HEK293 (cell line): ENCODE measurements around the gene PCDH15.

ENCODE experiments used
- CTCF ChIA-PET: fragments of 350-600 bp; formaldehyde crosslinking; extraction: SDS; loops from one replicate; lab custom pipeline; 2021; ENCODE audit warnings: antibody characterized with exemption; lab: Yijun Ruan, JAX
- POLR2A ChIA-PET: fragments of 300-600 bp; formaldehyde crosslinking; extraction: SDS; loops from one replicate; lab custom pipeline; 2020; ENCODE audit warnings: antibody characterized with exemption, inconsistent platforms; lab: Yijun Ruan, JAX
- H3K27ac ChIP-seq: fragments of 200-500 bp; sonication (Bioruptor generic); 2 replicates; pipeline ENCODE4 v1.5.1; 2014; ENCODE audit warnings: low read depth, low read length, control low read depth, inconsistent platforms; ENCODE audit errors: extremely low read depth
- H3K36me3 ChIP-seq, 2 experiments: fragments of 200-500 bp in 1 of 2; sonication (Bioruptor generic) in 1 of 2; 1 replicate in 1 of 2; 2 replicates in 1 of 2; pipeline ENCODE4 v1.5.1; 2014 to 2017; ENCODE audit warnings: inconsistent platforms in 2 of 2, low read length in 2 of 2; ENCODE audit not compliant: control insufficient read depth in 2 of 2, insufficient read depth in 1 of 2
- H3K4me1 ChIP-seq: fragments of 200-500 bp; sonication (Bioruptor generic); 2 replicates; pipeline ENCODE4 v1.5.1; 2014; ENCODE audit warnings: mild to moderate bottlenecking, low read length, inconsistent platforms; ENCODE audit not compliant: control insufficient read depth, insufficient read depth
- H3K4me3 ChIP-seq: 2 replicates; pipeline ENCODE4 v1.5.1; 2011; ENCODE audit warnings: low read depth, mild to moderate bottlenecking, control low read depth, low read length, moderate library complexity
- H3K9me3 ChIP-seq: fragments of 200-500 bp; sonication (Bioruptor generic); 2 replicates; pipeline ENCODE4 v1.5.1; 2014; ENCODE audit warnings: low read depth, low read length, inconsistent platforms; ENCODE audit not compliant: control insufficient read depth, insufficient read depth
- BCL11A ChIP-seq: fragments of 450-650 bp; formaldehyde crosslinking; IDR thresholded peaks from 2 replicates; pipeline ENCODE4 v1.5.1; 2016; ENCODE audit warnings: low read depth, missing biosample characterization, missing genetic modification characterization
- KLF7 ChIP-seq: fragments of 450-650 bp; formaldehyde crosslinking; IDR thresholded peaks from 2 replicates; pipeline ENCODE4 v1.5.1; 2016; ENCODE audit warnings: missing biosample characterization, missing genetic modification characterization, borderline replicate concordance
- MEIS1 ChIP-seq: sonication (generic); formaldehyde crosslinking; IDR thresholded peaks from 2 replicates; pipeline ENCODE4 v1.8.1; 2022; ENCODE audit warnings: missing genetic modification reagents, mild to moderate bottlenecking, borderline replicate concordance
- OSR2 ChIP-seq: fragments of 450-650 bp; formaldehyde crosslinking; IDR thresholded peaks from 2 replicates; pipeline ENCODE4 v1.5.1; 2016; ENCODE audit warnings: missing biosample characterization, missing genetic modification characterization
- YY1 ChIP-seq: fragments of 450-650 bp; formaldehyde crosslinking; IDR thresholded peaks from 2 replicates; pipeline ENCODE4 v1.5.1; 2018; ENCODE audit warnings: missing biosample characterization, missing genetic modification characterization
- ZBTB21 ChIP-seq: fragments of 450-650 bp; formaldehyde crosslinking; IDR thresholded peaks from 2 replicates; pipeline ENCODE4 v1.5.1; 2017; ENCODE audit warnings: missing biosample characterization, missing genetic modification characterization
- ZFP37 ChIP-seq: fragments of 450-650 bp; formaldehyde crosslinking; IDR thresholded peaks from 2 replicates; pipeline ENCODE4 v1.5.1; 2016; ENCODE audit warnings: missing biosample characterization, missing genetic modification characterization
- ZIC2 ChIP-seq: fragments of 450-650 bp; formaldehyde crosslinking; IDR thresholded peaks from 2 replicates; pipeline ENCODE4 v1.5.1; 2016; ENCODE audit warnings: missing biosample characterization, missing genetic modification characterization
- ZNF10 ChIP-seq: fragments of 450-650 bp; formaldehyde crosslinking; IDR thresholded peaks from 2 replicates; pipeline ENCODE4 v1.5.1; 2017; ENCODE audit warnings: missing biosample characterization, missing genetic modification characterization
- ZNF132 ChIP-seq: fragments of 450-650 bp; formaldehyde crosslinking; IDR thresholded peaks from 2 replicates; pipeline ENCODE4 v1.5.1; 2017; ENCODE audit warnings: missing biosample characterization, missing genetic modification characterization, borderline replicate concordance
- ZNF184 ChIP-seq: fragments of 450-650 bp; IDR thresholded peaks from 2 replicates; pipeline ENCODE4 v1.5.1; 2018; ENCODE audit warnings: missing biosample characterization, mild to moderate bottlenecking, missing genetic modification characterization
- ZNF2 ChIP-seq: fragments of 450-650 bp; formaldehyde crosslinking; IDR thresholded peaks from 2 replicates; pipeline ENCODE4 v1.5.1; 2016; ENCODE audit warnings: missing biosample characterization, missing genetic modification characterization
- ZNF23 ChIP-seq: fragments of 450-650 bp; formaldehyde crosslinking; IDR thresholded peaks from 2 replicates; pipeline ENCODE4 v1.5.1; 2016; ENCODE audit warnings: missing biosample characterization, missing genetic modification characterization, borderline replicate concordance
- ZNF239 ChIP-seq: fragments of 450-650 bp; formaldehyde crosslinking; IDR thresholded peaks from 2 replicates; pipeline ENCODE4 v1.5.1; 2016; ENCODE audit warnings: missing biosample characterization, missing genetic modification characterization
- ZNF266 ChIP-seq: fragments of 450-650 bp; formaldehyde crosslinking; IDR thresholded peaks from 2 replicates; pipeline ENCODE4 v1.5.1; 2016; ENCODE audit warnings: missing biosample characterization, missing genetic modification characterization, low read depth
- ZNF302 ChIP-seq: fragments of 450-650 bp; formaldehyde crosslinking; IDR thresholded peaks from 2 replicates; pipeline ENCODE4 v1.5.1; 2016; ENCODE audit warnings: missing biosample characterization, missing genetic modification characterization, low read depth
- ZNF48 ChIP-seq: fragments of 450-650 bp; formaldehyde crosslinking; IDR thresholded peaks from 2 replicates; pipeline ENCODE4 v1.5.1; 2016; ENCODE audit warnings: missing biosample characterization, missing genetic modification characterization
- ZNF501 ChIP-seq: fragments of 450-650 bp; formaldehyde crosslinking; IDR thresholded peaks from 2 replicates; pipeline ENCODE4 v1.5.1; 2016; ENCODE audit warnings: missing biosample characterization, missing genetic modification characterization
- ZNF530 ChIP-seq: fragments of 450-650 bp; formaldehyde crosslinking; IDR thresholded peaks from 2 replicates; pipeline ENCODE4 v1.5.1; 2016; ENCODE audit warnings: low read depth, missing biosample characterization, missing genetic modification characterization
- ZNF560 ChIP-seq: fragments of 450-650 bp; formaldehyde crosslinking; IDR thresholded peaks from 2 replicates; pipeline ENCODE4 v1.5.1; 2017; ENCODE audit warnings: missing biosample characterization, missing genetic modification characterization, borderline replicate concordance
- ZNF670 ChIP-seq: fragments of 450-650 bp; formaldehyde crosslinking; IDR thresholded peaks from 2 replicates; pipeline ENCODE4 v1.5.1; 2016; ENCODE audit warnings: missing biosample characterization, missing genetic modification characterization, low read depth
- ZNF843 ChIP-seq: fragments of 450-650 bp; formaldehyde crosslinking; IDR thresholded peaks from 2 replicates; pipeline ENCODE4 v1.5.1; 2016; ENCODE audit warnings: missing biosample characterization, missing genetic modification characterization
- TF ChIP-seq, protein P1 (sequence below): fragments of 450-650 bp; formaldehyde crosslinking; IDR thresholded peaks from 2 replicates; pipeline ENCODE4 v1.5.1; 2016; ENCODE audit warnings: missing biosample characterization, missing genetic modification characterization
- TF ChIP-seq, protein P2 (sequence below): fragments of 450-650 bp; formaldehyde crosslinking; IDR thresholded peaks from 2 replicates; pipeline ENCODE4 v1.5.1; 2016; ENCODE audit warnings: missing biosample characterization, missing genetic modification characterization
- TF ChIP-seq, protein P3 (sequence below): fragments of 450-650 bp; formaldehyde crosslinking; IDR thresholded peaks from 2 replicates; pipeline ENCODE4 v1.5.1; 2016; ENCODE audit warnings: missing biosample characterization, missing genetic modification characterization
- TF ChIP-seq, protein P4 (sequence below): fragments of 450-650 bp; formaldehyde crosslinking; IDR thresholded peaks from 2 replicates; pipeline ENCODE4 v1.5.1; 2017; ENCODE audit warnings: missing biosample characterization, missing genetic modification characterization
- TF ChIP-seq, protein P5 (sequence below): fragments of 450-650 bp; formaldehyde crosslinking; IDR thresholded peaks from 2 replicates; pipeline ENCODE4 v1.5.0; 2017; ENCODE audit warnings: missing biosample characterization, missing genetic modification characterization, borderline replicate concordance

PCDH15 gene

DNA sequence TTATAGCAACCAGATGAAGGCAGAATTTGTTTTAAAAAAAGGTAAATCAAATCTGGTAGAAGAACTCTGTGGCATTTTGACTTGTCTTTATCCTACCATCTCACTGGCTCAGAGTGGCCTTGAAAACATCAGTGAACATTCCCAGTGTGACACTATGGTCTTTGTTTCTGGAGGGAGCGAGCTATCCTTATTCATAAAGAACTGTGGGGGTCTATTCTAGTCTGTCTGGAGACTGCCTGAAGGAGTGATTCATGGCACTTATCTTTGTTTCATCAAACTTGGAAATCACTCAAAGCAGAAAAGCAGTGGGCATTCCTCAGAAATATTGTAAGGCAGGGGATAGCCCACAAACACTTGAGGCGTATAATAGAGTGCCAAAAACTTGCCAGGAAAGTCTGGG, 719.1 kb downstream of the PCDH15 start:
- no peak overlapping the region for H3K27ac ChIP-seq
- no peak overlapping the region for H3K4me3 ChIP-seq
- ChIA-PET CTCF (no interaction called here), POLR2A (no interaction called here)
- no peaks in the 10 kb centered on the region for H3K9me3 ChIP-seq
- TF ChIP-seq MEIS1 (CRISPR knock-in tag), result no peak
- no peak for TF ChIP-seq OSR2 (tag by site-specific recombination)
- TF ChIP-seq ZNF843 (tag by site-specific recombination), result no peak
- no peak for TF ChIP-seq ZFP37 (tag by site-specific recombination)
- TF ChIP-seq ZNF184 (tag by site-specific recombination), result no peak
- TF ChIP-seq, protein P1, sequence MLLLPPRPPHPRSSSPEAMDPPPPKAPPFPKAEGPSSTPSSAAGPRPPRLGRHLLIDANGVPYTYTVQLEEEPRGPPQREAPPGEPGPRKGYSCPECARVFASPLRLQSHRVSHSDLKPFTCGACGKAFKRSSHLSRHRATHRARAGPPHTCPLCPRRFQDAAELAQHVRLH, result no peak
- TF ChIP-seq, protein P2, sequence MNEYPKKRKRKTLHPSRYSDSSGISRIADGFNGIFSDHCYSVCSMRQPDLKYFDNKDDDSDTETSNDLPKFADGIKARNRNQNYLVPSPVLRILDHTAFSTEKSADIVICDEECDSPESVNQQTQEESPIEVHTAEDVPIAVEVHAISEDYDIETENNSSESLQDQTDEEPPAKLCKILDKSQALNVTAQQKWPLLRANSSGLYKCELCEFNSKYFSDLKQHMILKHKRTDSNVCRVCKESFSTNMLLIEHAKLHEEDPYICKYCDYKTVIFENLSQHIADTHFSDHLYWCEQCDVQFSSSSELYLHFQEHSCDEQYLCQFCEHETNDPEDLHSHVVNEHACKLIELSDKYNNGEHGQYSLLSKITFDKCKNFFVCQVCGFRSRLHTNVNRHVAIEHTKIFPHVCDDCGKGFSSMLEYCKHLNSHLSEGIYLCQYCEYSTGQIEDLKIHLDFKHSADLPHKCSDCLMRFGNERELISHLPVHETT (tag by site-specific recombination), result no peak
- no peaks in the 10 kb centered on the region for H3K36me3 ChIP-seq
- no peaks in the 10 kb centered on the region for H3K4me1 ChIP-seq

DNA sequence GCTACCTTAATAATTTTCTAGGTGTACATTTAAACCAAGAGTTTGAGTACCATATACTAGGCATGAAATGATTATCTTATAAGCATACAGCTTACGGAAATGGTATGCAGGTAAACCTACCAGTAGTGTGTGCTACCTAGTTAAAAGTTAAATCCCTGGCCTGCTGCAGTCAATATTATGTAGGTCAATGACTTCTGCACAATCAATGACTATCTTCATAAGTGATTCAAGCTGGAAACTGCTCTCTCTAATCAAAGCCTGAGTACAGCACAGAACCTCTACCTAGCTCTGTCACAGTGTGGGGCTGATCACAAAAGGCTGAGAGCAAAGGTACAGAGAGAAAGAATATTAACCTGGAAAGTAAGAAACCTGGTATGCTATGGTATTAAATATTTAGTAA, 733.7 kb downstream of the PCDH15 start:
- no peak for TF ChIP-seq ZNF843 (tag by site-specific recombination)
- no peak for TF ChIP-seq ZNF501 (tag by site-specific recombination)
- TF ChIP-seq, protein P3, sequence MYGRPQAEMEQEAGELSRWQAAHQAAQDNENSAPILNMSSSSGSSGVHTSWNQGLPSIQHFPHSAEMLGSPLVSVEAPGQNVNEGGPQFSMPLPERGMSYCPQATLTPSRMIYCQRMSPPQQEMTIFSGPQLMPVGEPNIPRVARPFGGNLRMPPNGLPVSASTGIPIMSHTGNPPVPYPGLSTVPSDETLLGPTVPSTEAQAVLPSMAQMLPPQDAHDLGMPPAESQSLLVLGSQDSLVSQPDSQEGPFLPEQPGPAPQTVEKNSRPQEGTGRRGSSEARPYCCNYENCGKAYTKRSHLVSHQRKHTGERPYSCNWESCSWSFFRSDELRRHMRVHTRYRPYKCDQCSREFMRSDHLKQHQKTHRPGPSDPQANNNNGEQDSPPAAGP (tag by site-specific recombination), result no peak
- TF ChIP-seq ZNF132, result no peak
- TF ChIP-seq ZNF670 (tag by site-specific recombination), result no peak
- TF ChIP-seq ZNF560 (tag by site-specific recombination), result no peak
- no peak for TF ChIP-seq YY1 (tag by site-specific recombination)
- no peak for TF ChIP-seq ZNF10
- no peak for TF ChIP-seq ZIC2 (tag by site-specific recombination)
- ChIA-PET POLR2A (no interaction called here), CTCF (no interaction called here)
- Histone ChIP-seq H3K9me3 (no peaks in the 10 kb centered on the region), H3K4me3 (no peak overlapping the region), H3K36me3 (no peaks in the 10 kb centered on the region), H3K4me1 (no peaks in the 10 kb centered on the region), H3K27ac (no peak overlapping the region)

DNA sequence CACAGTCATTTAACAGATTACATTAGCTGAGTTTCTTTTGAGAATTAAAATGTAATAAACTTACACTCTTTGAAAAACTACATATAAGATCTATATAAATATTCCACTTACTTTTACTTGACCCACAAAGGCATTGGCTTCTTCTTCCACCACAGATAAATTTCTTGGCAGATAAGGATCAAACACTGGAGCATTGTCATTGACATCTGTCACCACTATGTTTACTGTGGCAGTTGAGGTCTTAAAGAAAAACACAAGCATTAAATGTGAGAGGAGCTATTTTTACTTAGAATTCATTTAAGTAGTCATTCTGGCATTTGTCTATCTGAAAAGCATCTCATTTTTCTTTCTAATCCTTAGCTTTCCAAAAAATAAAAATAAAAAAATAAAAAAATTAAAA, 734.4 kb downstream of the PCDH15 start:
- Histone ChIP-seq H3K36me3 (no peaks in the 10 kb centered on the region), H3K27ac (no peak overlapping the region), H3K9me3 (no peaks in the 10 kb centered on the region), H3K4me3 (no peak overlapping the region), H3K4me1 (no peaks in the 10 kb centered on the region)
- CTCF ChIA-PET, result no interaction called here
- POLR2A ChIA-PET, result no interaction called here
- TF ChIP-seq ZNF23 (tag by site-specific recombination), result no peak
- TF ChIP-seq ZNF48, result no peak
- TF ChIP-seq KLF7, result no peak
- no peak for TF ChIP-seq ZNF266
- TF ChIP-seq ZNF302 (tag by site-specific recombination), result no peak
- TF ChIP-seq ZNF2 (tag by site-specific recombination), result no peak
- TF ChIP-seq, protein P4, sequence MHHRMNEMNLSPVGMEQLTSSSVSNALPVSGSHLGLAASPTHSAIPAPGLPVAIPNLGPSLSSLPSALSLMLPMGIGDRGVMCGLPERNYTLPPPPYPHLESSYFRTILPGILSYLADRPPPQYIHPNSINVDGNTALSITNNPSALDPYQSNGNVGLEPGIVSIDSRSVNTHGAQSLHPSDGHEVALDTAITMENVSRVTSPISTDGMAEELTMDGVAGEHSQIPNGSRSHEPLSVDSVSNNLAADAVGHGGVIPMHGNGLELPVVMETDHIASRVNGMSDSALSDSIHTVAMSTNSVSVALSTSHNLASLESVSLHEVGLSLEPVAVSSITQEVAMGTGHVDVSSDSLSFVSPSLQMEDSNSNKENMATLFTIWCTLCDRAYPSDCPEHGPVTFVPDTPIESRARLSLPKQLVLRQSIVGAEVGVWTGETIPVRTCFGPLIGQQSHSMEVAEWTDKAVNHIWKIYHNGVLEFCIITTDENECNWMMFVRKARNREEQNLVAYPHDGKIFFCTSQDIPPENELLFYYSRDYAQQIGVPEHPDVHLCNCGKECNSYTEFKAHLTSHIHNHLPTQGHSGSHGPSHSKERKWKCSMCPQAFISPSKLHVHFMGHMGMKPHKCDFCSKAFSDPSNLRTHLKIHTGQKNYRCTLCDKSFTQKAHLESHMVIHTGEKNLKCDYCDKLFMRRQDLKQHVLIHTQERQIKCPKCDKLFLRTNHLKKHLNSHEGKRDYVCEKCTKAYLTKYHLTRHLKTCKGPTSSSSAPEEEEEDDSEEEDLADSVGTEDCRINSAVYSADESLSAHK (tag by site-specific recombination), result no peak
- no peak for TF ChIP-seq ZNF530 (tag by site-specific recombination)
- TF ChIP-seq OSR2 (tag by site-specific recombination), result no peak
- no peak for TF ChIP-seq ZBTB21 (tag by site-specific recombination)
- TF ChIP-seq ZNF239, result no peak
- TF ChIP-seq, protein P5, sequence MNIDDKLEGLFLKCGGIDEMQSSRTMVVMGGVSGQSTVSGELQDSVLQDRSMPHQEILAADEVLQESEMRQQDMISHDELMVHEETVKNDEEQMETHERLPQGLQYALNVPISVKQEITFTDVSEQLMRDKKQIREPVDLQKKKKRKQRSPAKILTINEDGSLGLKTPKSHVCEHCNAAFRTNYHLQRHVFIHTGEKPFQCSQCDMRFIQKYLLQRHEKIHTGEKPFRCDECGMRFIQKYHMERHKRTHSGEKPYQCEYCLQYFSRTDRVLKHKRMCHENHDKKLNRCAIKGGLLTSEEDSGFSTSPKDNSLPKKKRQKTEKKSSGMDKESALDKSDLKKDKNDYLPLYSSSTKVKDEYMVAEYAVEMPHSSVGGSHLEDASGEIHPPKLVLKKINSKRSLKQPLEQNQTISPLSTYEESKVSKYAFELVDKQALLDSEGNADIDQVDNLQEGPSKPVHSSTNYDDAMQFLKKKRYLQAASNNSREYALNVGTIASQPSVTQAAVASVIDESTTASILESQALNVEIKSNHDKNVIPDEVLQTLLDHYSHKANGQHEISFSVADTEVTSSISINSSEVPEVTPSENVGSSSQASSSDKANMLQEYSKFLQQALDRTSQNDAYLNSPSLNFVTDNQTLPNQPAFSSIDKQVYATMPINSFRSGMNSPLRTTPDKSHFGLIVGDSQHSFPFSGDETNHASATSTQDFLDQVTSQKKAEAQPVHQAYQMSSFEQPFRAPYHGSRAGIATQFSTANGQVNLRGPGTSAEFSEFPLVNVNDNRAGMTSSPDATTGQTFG, result no peak
- TF ChIP-seq BCL11A (tag by site-specific recombination), result no peak
